HepG2 (cell line): ENCODE measurements around the gene SCAF11. TPM values are rescaled to one million over a fixed set of nuclear protein-coding genes. Genes with fewer than 3 reads are reported as not detected.

Source experiments
- ATAC-seq: fragments of 200-7000 bp; cut with Tn5 transposase; 3 replicates; pipeline ENCODE4 v1.9.1; 2020; ENCODE audit warnings: mild to moderate bottlenecking, moderate library complexity
- BruUV-seq: library from RNA; stranded (reverse); fragments of 400-500 nt; replicated peaks from 2 replicates; lab custom pipeline; 2021; lab: Mats Ljungman, UMichigan
- CTCF ChIA-PET: fragments of 300-600 bp; formaldehyde crosslinking; extraction: SDS; loops from one replicate; lab custom pipeline; 2021; ENCODE audit warnings: low total read pairs, inconsistent platforms, low intra/inter-chr PET ratio; lab: Yijun Ruan, JAX
- POLR2A ChIA-PET: fragments of 350-600 bp; sonication (Branson Sonifier 250); formaldehyde crosslinking; loops from one replicate; lab custom pipeline; 2020; ENCODE audit warnings: antibody characterized with exemption, inconsistent platforms; lab: Yijun Ruan, JAX
- DNase-seq: peaks from one replicate; pipeline ENCODE4 v3.0.0-alpha.2; 2015; ENCODE audit warnings: low spot score
- FAIRE-seq: peaks from 3 replicates; lab custom pipeline; 2011; peaks lifted over from hg19 to GRCh38; lab: Jason Lieb, UNC
- H2AFZ ChIP-seq: one replicate; pipeline ENCODE4 v1.6.1; 2011; ENCODE audit warnings: low read length, inconsistent platforms
- H3K27ac ChIP-seq: fragments of 300-600 bp; 3 replicates; pipeline ENCODE4 v1.8.0; 2011; ENCODE audit warnings: mixed run types, mild to moderate bottlenecking, mixed read lengths, low read length, inconsistent platforms; ENCODE audit not compliant: insufficient read depth; ENCODE audit errors: extremely low read length
- H3K27me3 ChIP-seq, 2 experiments: fragments of 200-600 bp in 1 of 2; 2 replicates in 1 of 2; 3 replicates in 1 of 2; pipeline versions ENCODE4 v1.6.0 to v1.8.0; 2011; ENCODE audit warnings: low read length in 2 of 2, mild to moderate bottlenecking in 2 of 2, moderate library complexity in 2 of 2, inconsistent platforms in 1 of 2; ENCODE audit not compliant: insufficient read depth in 2 of 2, control insufficient read depth in 1 of 2
- H3K36me3 ChIP-seq, 2 experiments: fragments of 200-600 bp in 1 of 2; replicated peaks in 1 of 2; 2 replicates in 1 of 2; 3 replicates in 1 of 2; pipeline versions ENCODE4 v1.5.1 to v1.8.0; 2011; ENCODE audit warnings: low read length in 2 of 2, inconsistent platforms in 1 of 2; ENCODE audit not compliant: insufficient read depth in 2 of 2, control insufficient read depth in 1 of 2
- H3K4me1 ChIP-seq: 2 replicates; pipeline ENCODE4 v1.5.1; 2012; ENCODE audit warnings: low read length, inconsistent platforms; ENCODE audit not compliant: insufficient read depth
- H3K4me2 ChIP-seq: 2 replicates; pipeline ENCODE4 v1.6.0; 2011; ENCODE audit warnings: low read depth, low read length, inconsistent platforms
- H3K4me3 ChIP-seq, 3 experiments: fragments of 200-600 bp in 1 of 3; sonication (generic), shearing (Covaris generic) in 1 of 3; replicated peaks in 1 of 3; 2 replicates each; pipeline ENCODE4 v1.5.1; 2011 to 2016; ENCODE audit warnings: low read length in 3 of 3, inconsistent platforms in 2 of 3, low read depth in 2 of 3, mild to moderate bottlenecking in 2 of 3, control low read depth in 1 of 3, mixed read lengths in 1 of 3; ENCODE audit not compliant: insufficient read depth in 1 of 3
- H3K79me2 ChIP-seq: one replicate; pipeline ENCODE4 v1.6.1; 2011; ENCODE audit warnings: low read length, inconsistent platforms; ENCODE audit not compliant: insufficient read depth
- H3K9ac ChIP-seq: 2 replicates; pipeline ENCODE4 v1.6.0; 2011; ENCODE audit warnings: mild to moderate bottlenecking, low read depth, low read length, inconsistent platforms; ENCODE audit not compliant: insufficient read depth
- H3K9me3 ChIP-seq: 2 replicates; pipeline ENCODE4 v1.5.1; 2012; ENCODE audit warnings: mild to moderate bottlenecking, low read length
- H4K20me1 ChIP-seq: 2 replicates; pipeline ENCODE4 v1.6.0; 2011; ENCODE audit warnings: inconsistent platforms, mild to moderate bottlenecking, low read length, moderate library complexity; ENCODE audit not compliant: insufficient read depth
- CEBPB ChIP-seq: IDR thresholded peaks from 2 replicates; pipeline ENCODE4 v1.6.1; 2011; ENCODE audit warnings: low read depth, low read length, improper control_type of control experiment, borderline replicate concordance
- DDIT3 ChIP-seq: sonication (generic); formaldehyde crosslinking; IDR thresholded peaks from 2 replicates; pipeline ENCODE4 v1.4.0; 2020; ENCODE audit warnings: mild to moderate bottlenecking, missing genetic modification reagents
- KLF12 ChIP-seq: sonication (generic); formaldehyde crosslinking; IDR thresholded peaks from 2 replicates; pipeline ENCODE4 v1.4.0; 2020; ENCODE audit warnings: missing genetic modification reagents, borderline replicate concordance
- MAFK ChIP-seq, 2 experiments: IDR thresholded peaks in 1 of 2; conservative IDR thresholded peaks in 1 of 2; 2 replicates each; pipeline ENCODE4 v1.6.1; 2011; ENCODE audit warnings: improper control_type of control experiment in 2 of 2, low read length in 2 of 2
- MATR3 ChIP-seq: sonication (generic); formaldehyde crosslinking; IDR thresholded peaks from 2 replicates; pipeline ENCODE4 v1.4.0; 2020; ENCODE audit warnings: missing genetic modification reagents
- THAP9 ChIP-seq: sonication (generic); formaldehyde crosslinking; IDR thresholded peaks from 2 replicates; pipeline ENCODE4; 2020; ENCODE audit warnings: missing genetic modification reagents, mild to moderate bottlenecking, borderline replicate concordance
- YEATS4 ChIP-seq: sonication (generic); formaldehyde crosslinking; IDR thresholded peaks from 2 replicates; pipeline ENCODE4 v1.4.0; 2020; ENCODE audit warnings: missing genetic modification reagents, borderline replicate concordance
- ZBTB21 ChIP-seq: sonication (generic); formaldehyde crosslinking; IDR thresholded peaks from 2 replicates; pipeline ENCODE4 v1.4.0; 2020; ENCODE audit warnings: missing genetic modification reagents
- ZNF205 ChIP-seq: IDR thresholded peaks from 2 replicates; pipeline ENCODE4 v1.6.1; 2018; ENCODE audit warnings: missing biosample characterization, missing genetic modification reagents
- ZNF737 ChIP-seq: sonication (generic); formaldehyde crosslinking; IDR thresholded peaks from 2 replicates; pipeline ENCODE4 v1.5.0; 2020; ENCODE audit warnings: missing genetic modification reagents, mild to moderate bottlenecking, borderline replicate concordance
- ZSCAN12 ChIP-seq: sonication (generic); formaldehyde crosslinking; IDR thresholded peaks from 2 replicates; pipeline ENCODE4 v1.9.0; 2021; ENCODE audit warnings: mild to moderate bottlenecking, missing genetic modification reagents
- WGBS: methylation state at CpG from one replicate; pipeline ENCODE4 v1.1.6; 2017; ENCODE audit warnings: low lambda C conversion rate; 5-methylcytosine and 5-hydroxymethylcytosine counted together
- in situ Hi-C: cut with HindIII; loops from 2 replicates; pipeline ENCODE4 v1.10.0; 2017; ENCODE audit warnings: low pct_unique_long_range_greater_than_20kb; ENCODE audit not compliant: extremely low pct_ligation_motif_present
- intact Hi-C: fragments of 100-400 bp; cut with micrococcal nuclease; formaldehyde crosslinking; loops from one replicate; pipeline ENCODE4 v1.10.0; 2022; ENCODE audit not compliant: unreplicated experiment
- polyA plus RNA-seq, 8 experiments: library from polyadenylated mRNA; depleted of rRNA in 3 of 8; stranded (reverse) in 7 of 8; unstranded in 1 of 8; fragments of >200 nt; fragmentation: Illumina TruSeq in 4 of 8; extraction: Trizol in 4 of 8; gene quantifications; 2 replicates each; pipeline versions ENCODE4 v1.2.1 to v1.2.3, GENCODE V29; 2011 to 2016; ENCODE audit warnings: low read depth in 4 of 8, missing spikeins in 1 of 8, mixed read lengths in 1 of 8; ENCODE audit not compliant: insufficient read depth in 1 of 8
- total RNA-seq, 5 experiments: library from RNA; depleted of rRNA; stranded (reverse); fragments of >200 nt; fragmentation: Illumina TruSeq; extraction: Trizol; gene quantifications; 2 replicates each; pipeline ENCODE4 v1.2.3, GENCODE V29; 2016; ENCODE audit warnings: low read depth in 1 of 5

Gene SCAF11
- total and polyA plus RNA-seq, 2 of the 13 experiments (the other 11 are each of a cell fraction or from before 2014, with no cell fraction given), result 26.9 to 38.3 TPM

- 100% methylated on average over 1 of the region's 1 CpG for WGBS
- no TSS peak for BruUV-seq
These were observed 20.0 kb downstream of the SCAF11 start for GRCh38 chr12:45970391-45970790.

More at GRCh38 chr12:45970391-45970790, 20.0 kb downstream of the SCAF11 start:
- no peak overlapping the region for H2AFZ ChIP-seq
- H4K20me1 ChIP-seq, result peaks cover 31% of the 10 kb centered on the region
- H3K4me1 ChIP-seq, result peaks cover 18% of the 10 kb centered on the region
- in situ Hi-C loops, result no loop called here
- FAIRE-seq (no peak), DNase-seq (no peak), ATAC-seq (no peak)
- ChIA-PET POLR2A (no interaction called here), CTCF (no interaction called here)
- H3K9me3 ChIP-seq, result no peaks in the 10 kb centered on the region
- TF ChIP-seq MATR3 (CRISPR knock-in tag) (no peak), KLF12 (CRISPR knock-in tag) (no peak), ZNF737 (no peak), ZNF205 (CRISPR knock-in tag) (no peak), THAP9 (CRISPR knock-in tag) (no peak), MAFK (conservative IDR thresholded peaks at IDR 0.05 in 1 of 2, IDR thresholded peaks at IDR 0.05 in 1 of 2; ENCODE audit: low read length in 2 of 2) (no peak), ZSCAN12 (CRISPR knock-in tag) (no peak), CEBPB (no peak), ZBTB21 (CRISPR knock-in tag) (no peak), YEATS4 (CRISPR knock-in tag) (no peak), DDIT3 (CRISPR knock-in tag) (no peak)
- TF ChIP-seq, all 625 proteins: peak for 0
- Histone ChIP-seq H3K9ac (no peak overlapping the region), H3K4me3 (no peak overlapping the region), H3K27ac (no peak overlapping the region), H3K4me2 (no peak overlapping the region), H3K36me3 (peaks cover 0 to 36% of the 10 kb centered on the region in 2 experiments; a peak in 2 of 5 replicates), H3K79me2 (peaks cover 94% of the 10 kb centered on the region), H3K27me3 (no peaks in the 10 kb centered on the region)
- intact Hi-C loops, result no loop called here
